AG10803 (cell line): ENCODE measurements around the gene SLC22A14.

Source experiments
- DNase-seq: peaks from one replicate; pipeline ENCODE4 v3.0.0; 2010; ENCODE audit warnings: low read depth
- H3K4me3 ChIP-seq: 2 replicates; pipeline ENCODE4 v1.5.1; 2011; ENCODE audit warnings: mild to moderate bottlenecking, low read length, control low read depth
- TF ChIP-seq, protein P1 (sequence below): conservative IDR thresholded peaks from 2 replicates; pipeline ENCODE4 v1.5.1; 2011; ENCODE audit warnings: mild to moderate bottlenecking, low read length, control low read depth, inconsistent platforms

SLC22A14 gene

DNA sequence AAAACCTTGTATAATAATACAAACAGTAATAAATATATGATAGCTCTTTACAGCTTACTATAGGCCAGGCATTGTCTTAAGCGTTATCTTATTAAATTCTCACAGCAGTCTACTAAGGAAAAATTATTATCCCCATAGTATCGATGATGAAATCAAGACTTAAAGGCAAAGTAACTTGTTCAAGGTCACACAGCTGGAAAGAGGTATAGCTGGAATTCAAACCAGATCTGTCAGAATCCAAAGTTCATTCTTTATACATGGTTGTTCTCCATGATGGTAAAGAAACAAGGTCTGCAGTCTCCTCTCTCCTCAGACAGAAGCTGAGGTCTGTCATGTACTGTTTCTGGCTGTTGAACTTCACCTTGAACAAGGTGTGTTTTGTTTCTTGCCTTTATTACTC is 31.9 kb upstream of the SLC22A14 start:
- TF ChIP-seq, protein P1, sequence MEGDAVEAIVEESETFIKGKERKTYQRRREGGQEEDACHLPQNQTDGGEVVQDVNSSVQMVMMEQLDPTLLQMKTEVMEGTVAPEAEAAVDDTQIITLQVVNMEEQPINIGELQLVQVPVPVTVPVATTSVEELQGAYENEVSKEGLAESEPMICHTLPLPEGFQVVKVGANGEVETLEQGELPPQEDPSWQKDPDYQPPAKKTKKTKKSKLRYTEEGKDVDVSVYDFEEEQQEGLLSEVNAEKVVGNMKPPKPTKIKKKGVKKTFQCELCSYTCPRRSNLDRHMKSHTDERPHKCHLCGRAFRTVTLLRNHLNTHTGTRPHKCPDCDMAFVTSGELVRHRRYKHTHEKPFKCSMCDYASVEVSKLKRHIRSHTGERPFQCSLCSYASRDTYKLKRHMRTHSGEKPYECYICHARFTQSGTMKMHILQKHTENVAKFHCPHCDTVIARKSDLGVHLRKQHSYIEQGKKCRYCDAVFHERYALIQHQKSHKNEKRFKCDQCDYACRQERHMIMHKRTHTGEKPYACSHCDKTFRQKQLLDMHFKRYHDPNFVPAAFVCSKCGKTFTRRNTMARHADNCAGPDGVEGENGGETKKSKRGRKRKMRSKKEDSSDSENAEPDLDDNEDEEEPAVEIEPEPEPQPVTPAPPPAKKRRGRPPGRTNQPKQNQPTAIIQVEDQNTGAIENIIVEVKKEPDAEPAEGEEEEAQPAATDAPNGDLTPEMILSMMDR: no peak
- no peak overlapping the region for H3K4me3 ChIP-seq
- DNase-seq: no peak

DNA sequence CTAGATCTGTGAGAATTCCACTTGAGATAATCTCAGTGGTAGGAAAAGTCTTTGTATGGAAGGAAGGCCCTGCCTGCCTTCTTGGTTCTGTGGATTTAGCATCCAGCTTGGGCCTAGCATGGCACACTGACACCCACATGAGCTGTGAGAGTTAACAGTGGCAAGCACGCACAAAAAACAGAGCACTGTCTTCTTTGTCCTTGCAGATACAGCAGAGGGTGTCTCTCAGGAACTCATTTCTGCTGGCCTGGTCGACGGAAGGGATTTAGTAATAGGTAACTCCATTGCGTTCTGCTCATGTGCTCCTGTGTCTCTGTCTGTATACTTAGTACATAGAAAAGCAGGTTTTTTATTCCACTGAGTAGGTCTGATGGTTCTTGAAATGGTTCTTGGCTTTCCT is 30.9 kb upstream of the SLC22A14 start:
- TF ChIP-seq, protein P1: no peak
- no peak for DNase-seq
- no peak overlapping the region for H3K4me3 ChIP-seq

GRCh38 chr3:38253704-38254103 is 28.4 kb upstream of the SLC22A14 start:
- DNase-seq: no peak
- TF ChIP-seq, protein P1: no peak
- no peak overlapping the region for H3K4me3 ChIP-seq

GRCh38 chr3:38254872-38255271 is 27.2 kb upstream of the SLC22A14 start:
- TF ChIP-seq, protein P1: no peak
- no peak overlapping the region for H3K4me3 ChIP-seq
- no peak for DNase-seq

DNA sequence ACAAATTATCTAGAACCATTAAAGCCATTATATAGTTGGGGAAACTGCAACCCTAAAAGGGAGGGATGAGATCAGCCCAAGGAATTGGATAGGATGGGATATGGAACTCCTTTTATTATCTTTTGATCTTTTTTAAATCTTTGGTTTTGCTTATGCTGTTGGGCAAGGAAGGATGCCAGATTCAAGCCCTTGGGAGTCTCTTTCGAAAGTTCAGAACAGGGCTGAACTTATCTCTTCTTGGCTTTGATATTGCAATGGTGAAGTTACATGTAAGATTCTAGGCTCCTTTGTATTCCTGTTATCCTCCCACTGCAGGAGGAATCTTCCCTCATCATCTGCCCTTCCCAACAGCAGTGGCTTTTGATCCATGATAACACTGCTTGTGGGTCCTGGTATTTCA is 26.5 kb upstream of the SLC22A14 start:
- no peak overlapping the region for H3K4me3 ChIP-seq
- TF ChIP-seq, protein P1: no peak
- no peak for DNase-seq

DNA sequence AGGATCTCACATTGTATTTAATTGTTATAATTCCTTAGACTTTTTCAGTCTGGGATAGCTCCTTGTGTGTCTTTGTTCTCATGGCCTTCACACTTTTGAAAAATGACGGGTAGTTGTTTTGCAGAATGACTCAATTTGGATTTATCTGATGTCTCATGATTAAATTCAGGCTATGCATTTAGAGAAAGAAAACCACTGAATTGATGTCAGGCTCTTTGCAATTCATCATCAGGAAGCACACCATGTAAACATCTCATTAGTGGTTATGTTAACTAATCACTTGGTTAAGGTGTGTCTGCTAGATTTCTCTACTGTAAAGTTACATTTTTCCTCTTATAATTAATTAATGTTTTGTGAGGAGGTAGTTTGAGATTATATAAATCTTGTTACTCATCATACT is 24.5 kb upstream of the SLC22A14 start:
- TF ChIP-seq, protein P1: no peak
- H3K4me3 ChIP-seq: no peak overlapping the region
- no peak for DNase-seq

GRCh38 chr3:38260474-38260873 is 21.6 kb upstream of the SLC22A14 start:
- no peak for DNase-seq
- TF ChIP-seq, protein P1: no peak
- H3K4me3 ChIP-seq: no peak overlapping the region
